Stomach (tissue), 9 donors: ENCODE data around the gene BACE1-AS. TPM values are rescaled to one million over a fixed set of nuclear protein-coding genes. Genes with fewer than 3 reads are reported as not detected.
A peak's percentile ranks its signal among the peaks of the same experiment; 100 is the strongest.

Experiments used
- DNase-seq, 2 donors: peaks; one replicate each; pipeline versions ENCODE4 v3.0.0 to v3.0.0-alpha.2; 2013 to 2019
- H3K27ac ChIP-seq, 5 donors: fragments of 200-600 bp in 4 of 5; sonication (generic) in 4 of 5; one replicate each; pipeline ENCODE4 v1.5.1; 2013 to 2019; ENCODE audit warnings: mild to moderate bottlenecking in 1 of 5, moderate library complexity in 1 of 5
- H3K27me3 ChIP-seq, 3 donors: fragments of 200-600 bp; sonication (generic); one replicate each; pipeline ENCODE4 v1.5.1; 2017 to 2019; ENCODE audit warnings: mixed run types in 1 of 3
- H3K36me3 ChIP-seq, 4 donors: fragments of 200-600 bp; sonication (generic); 1 replicate in 3 of 4; 2 replicates in 1 of 4; pipeline ENCODE4 v1.5.1; 2016 to 2019
- H3K4me1 ChIP-seq, 4 donors: fragments of 200-600 bp; sonication (generic); one replicate each; pipeline ENCODE4 v1.5.1; 2016 to 2019
- H3K4me3 ChIP-seq, 4 donors: fragments of 200-600 bp; sonication (generic) in 3 of 4; one replicate each; pipeline ENCODE4 v1.5.1; 2016 to 2019; ENCODE audit warnings: mild to moderate bottlenecking in 1 of 4
- H3K9me3 ChIP-seq, 4 donors: fragments of 200-600 bp; sonication (generic); one replicate each; pipeline ENCODE4 v1.5.1; 2016 to 2019
- CTCF ChIP-seq, 7 experiments: fragments of 450-650 bp in 4 of 7; fragments of 200-600 bp in 3 of 7; sonication (generic) in 3 of 7; IDR thresholded peaks; one replicate each; pipeline ENCODE4 v1.5.1; 2016 to 2019; ENCODE audit warnings: antibody characterized with exemption in 7 of 7, control low read depth in 2 of 7, mild to moderate bottlenecking in 1 of 7
- EP300 ChIP-seq: sonication (generic); formaldehyde crosslinking; IDR thresholded peaks from one replicate; pipeline ENCODE4 v1.6.1; 2017; ENCODE audit warnings: antibody characterized with exemption
- POLR2A ChIP-seq, 4 donors: fragments of 450-650 bp; IDR thresholded peaks; one replicate each; pipeline ENCODE4 v1.6.1; 2016; ENCODE audit warnings: antibody characterized with exemption in 4 of 4, control low read depth in 2 of 4, mild to moderate bottlenecking in 1 of 4, moderate library complexity in 1 of 4
- POLR2AphosphoS5 ChIP-seq, 3 donors: sonication (generic); formaldehyde crosslinking; IDR thresholded peaks; one replicate each; pipeline ENCODE4 v1.6.1; 2016; ENCODE audit warnings: antibody characterized with exemption in 3 of 3
- WGBS, 5 donors: extraction: QIAGEN DNeasy Blood & Tissue Kit in 3 of 5; methylation state at CpG; one replicate each; pipeline versions ENCODE4 v1.1.5 to v1.1.7; 2013 to 2018; 5-methylcytosine and 5-hydroxymethylcytosine counted together
- intact Hi-C: fragments of 100-400 bp; cut with DNase I; formaldehyde crosslinking; loops from one replicate; pipeline ENCODE4 v1.15.1; 2023; ENCODE audit warnings: low total_unique reads
- polyA plus RNA-seq, 3 donors: library from polyadenylated mRNA; stranded (reverse); fragments of 200-250 nt; gene quantifications; one replicate each; pipeline ENCODE4 v1.2.3, GENCODE V29; 2013
- total RNA-seq, 5 donors: library from RNA; depleted of rRNA; stranded (reverse); fragments of >200 nt; gene quantifications; one replicate each; pipeline versions ENCODE4 v1.1.0 to v1.2.3, GENCODE V29; 2014 to 2016
- donor health status: healthy with polysubstance abuse.
- donor health status: Bipolar disorder and iron deficiency.
- donor health status: healthy.

Gene BACE1-AS
- total and polyA plus RNA-seq, 8 donors, result 1.5 to 8.0 (median 4.8) TPM

- no peaks in the 10 kb centered on the region for H3K36me3 ChIP-seq
- no peaks in the 10 kb centered on the region for H3K27me3 ChIP-seq
- H3K9me3 ChIP-seq, result no peaks in the 10 kb centered on the region
- peak overlapping the region; percentile 77 to 92 (median 88) for H3K4me3 ChIP-seq
- DNase-seq, result peak in 1 of 2 donors; percentile 36
- peak overlapping the region in 1 of 5 donors; percentile 83 for H3K27ac ChIP-seq
- H3K4me1 ChIP-seq, result peaks cover 19 to 34% (median 26%) of the 10 kb centered on the region in 4 donors
- 9 to 32% (median 27%) methylated on average over 10 of the region's 10 CpGs for WGBS, 5 donors
- intact Hi-C loops, result loop anchor here (10.0 kb wide), 1 partner anchor 80 kb away; the partner anchor contains the start of genes PCSK7 and RNF214
- TF ChIP-seq CTCF (IDR thresholded peaks at IDR 0.05) (no peak), POLR2A (IDR thresholded peaks at IDR 0.05) (no peak), POLR2AphosphoS5 (IDR thresholded peaks at IDR 0.05) (no peak), EP300 (no peak)
Measured at GRCh38 chr11:117314840-117315239, 23.7 kb downstream of the BACE1-AS start.

- intact Hi-C loops, result loop anchor here (10.0 kb wide), 1 partner anchor 81 kb away; the partner anchor contains the start of genes PCSK7 and RNF214
- Histone ChIP-seq H3K4me3 (peak overlapping the region; percentile 77 to 92 (median 88)), H3K27me3 (no peaks in the 10 kb centered on the region), H3K4me1 (peaks cover 19 to 34% (median 26%) of the 10 kb centered on the region in 4 donors), H3K27ac (peak overlapping the region in 4 of 5 donors; percentile 32 to 83 (median 65)), H3K36me3 (no peaks in the 10 kb centered on the region), H3K9me3 (no peaks in the 10 kb centered on the region)
- TF ChIP-seq CTCF (IDR thresholded peaks at IDR 0.05) (no peak), POLR2A (IDR thresholded peaks at IDR 0.05) (no peak), POLR2AphosphoS5 (IDR thresholded peaks at IDR 0.05) (no peak), EP300 (no peak)
- WGBS, 5 donors, result 1 to 3% (median 2%) methylated on average over 12 to 62 of the region's 62 CpGs
- peak in 1 of 2 donors; percentile 21 for DNase-seq
Measured at GRCh38 chr11:117315285-117316196, 24.4 kb downstream of the BACE1-AS start.

GRCh38 chr11:117316197-117316961, 25.2 kb downstream of the BACE1-AS start, which contains the start of gene BACE1:
TSS of gene BACE1 (minus strand) at chr11:117316256. CDS start at chr11:117315795, 461 bp downstream.
- H3K27ac ChIP-seq, result peak within 1 kb of the TSS in 4 of 5 donors; percentile 32 to 83 (median 65)
- intact Hi-C loops, result loop anchor here (10.0 kb wide), 1 partner anchor 82 kb away; the partner anchor contains the start of genes PCSK7 and RNF214

More at GRCh38 chr11:117316197-117316961, 25.2 kb downstream of the BACE1-AS start, which contains the start of gene BACE1:
- DNase-seq, result peak; percentile 77 to 95
- Histone ChIP-seq H3K4me3 (peak within 1 kb of the TSS; percentile 77 to 92 (median 88)), H3K27me3 (no peaks in the 10 kb centered on the region), H3K9me3 (no peaks in the 10 kb centered on the region), H3K4me1 (peaks cover 19 to 34% (median 26%) of the 10 kb centered on the region in 4 donors), H3K36me3 (no peaks in the 10 kb centered on the region)
- WGBS, 5 donors, result 6 to 9% (median 7%) methylated on average over 26 to 29 of the region's 29 CpGs
- no peak for TF ChIP-seq EP300
- no peak for TF ChIP-seq POLR2A (IDR thresholded peaks at IDR 0.05)
- peak in 3 of 7 experiments; percentile 3 to 23 (median 6) for TF ChIP-seq CTCF (IDR thresholded peaks at IDR 0.05)
- TF ChIP-seq POLR2AphosphoS5 (IDR thresholded peaks at IDR 0.05), result peak in 2 of 3 donors; percentile 53 to 61
